T-helper 2 cell treated with Interferon-gamma antibody and Interleukin-4, amounts not matched to agents 5 μg/mL and 100 μg/mL, for 36 hours (primary cell): ENCODE measurements around the gene CADPS.

Experiments used
- DNase-seq: peaks from one replicate; pipeline ENCODE4 v3.0.0; 2021; ENCODE audit warnings: low spot score
- H3K27ac Mint-ChIP-seq: one replicate; pipeline ENCODE4 v1.8.0; 2021; ENCODE audit warnings: mild to moderate bottlenecking, mixed read lengths
- H3K27me3 Mint-ChIP-seq: one replicate; pipeline ENCODE4 v1.8.0; 2021; ENCODE audit warnings: low read depth, mixed read lengths
- H3K36me3 Mint-ChIP-seq: one replicate; pipeline ENCODE4 v1.8.0; 2021; ENCODE audit warnings: low read depth, mixed read lengths
- H3K4me1 Mint-ChIP-seq: one replicate; pipeline ENCODE4 v1.8.0; 2021; ENCODE audit warnings: low read depth, mixed read lengths
- H3K4me3 Mint-ChIP-seq: one replicate; pipeline ENCODE4 v1.8.0; 2022; ENCODE audit warnings: mild to moderate bottlenecking, moderate library complexity, mixed read lengths
- H3K9me3 Mint-ChIP-seq: one replicate; pipeline ENCODE4 v1.8.0; 2021; ENCODE audit warnings: mixed read lengths

CADPS gene

DNA sequence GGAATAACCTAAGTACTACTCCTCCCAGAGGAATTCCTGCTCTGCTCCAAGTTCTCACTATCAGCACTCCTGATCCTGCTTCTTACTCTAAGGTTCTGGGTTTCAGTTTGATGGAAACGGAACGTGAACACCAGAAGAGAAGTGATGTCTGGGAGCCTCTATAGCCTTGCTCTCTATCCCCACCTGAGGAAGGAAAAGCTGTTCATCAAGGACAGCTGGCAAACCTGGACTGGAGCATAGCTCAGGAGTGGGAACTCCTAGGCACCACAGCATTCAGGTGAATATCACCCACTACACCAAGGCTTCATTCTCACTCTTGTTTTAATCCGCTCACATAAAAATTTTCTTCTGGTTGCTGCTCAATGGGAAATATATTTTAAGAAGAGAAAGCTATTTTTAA is 13.0 kb upstream of the CADPS start:
- Mint-ChIP-seq H3K4me3 (no peak overlapping the region), H3K27ac (no peak overlapping the region), H3K36me3 (no peaks in the 10 kb centered on the region), H3K9me3 (no peaks in the 10 kb centered on the region), H3K27me3 (no peaks in the 10 kb centered on the region), H3K4me1 (no peaks in the 10 kb centered on the region)
- no peak for DNase-seq

DNA sequence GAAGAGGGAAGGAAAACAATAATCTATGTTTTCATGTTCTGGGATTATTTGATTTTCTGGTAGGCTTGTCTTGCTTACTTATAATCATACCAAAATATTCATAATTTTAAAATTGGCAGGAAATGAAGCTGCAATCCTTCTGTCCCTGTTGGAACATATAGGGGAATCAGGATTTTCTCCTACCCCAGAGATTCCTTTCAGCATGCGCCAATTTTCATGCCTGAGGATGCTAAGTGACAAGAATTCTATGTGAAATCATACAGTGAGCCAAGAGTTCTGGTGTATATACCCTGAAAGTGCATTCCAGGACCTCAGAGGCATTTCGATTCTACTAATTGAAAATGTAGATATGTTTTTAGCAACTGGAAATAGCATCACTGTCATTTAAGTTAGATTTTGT is 9.9 kb upstream of the CADPS start:
- Mint-ChIP-seq H3K4me1 (no peaks in the 10 kb centered on the region), H3K27me3 (no peaks in the 10 kb centered on the region), H3K27ac (no peak overlapping the region), H3K4me3 (no peak overlapping the region), H3K9me3 (no peaks in the 10 kb centered on the region), H3K36me3 (no peaks in the 10 kb centered on the region)
- DNase-seq: no peak

DNA sequence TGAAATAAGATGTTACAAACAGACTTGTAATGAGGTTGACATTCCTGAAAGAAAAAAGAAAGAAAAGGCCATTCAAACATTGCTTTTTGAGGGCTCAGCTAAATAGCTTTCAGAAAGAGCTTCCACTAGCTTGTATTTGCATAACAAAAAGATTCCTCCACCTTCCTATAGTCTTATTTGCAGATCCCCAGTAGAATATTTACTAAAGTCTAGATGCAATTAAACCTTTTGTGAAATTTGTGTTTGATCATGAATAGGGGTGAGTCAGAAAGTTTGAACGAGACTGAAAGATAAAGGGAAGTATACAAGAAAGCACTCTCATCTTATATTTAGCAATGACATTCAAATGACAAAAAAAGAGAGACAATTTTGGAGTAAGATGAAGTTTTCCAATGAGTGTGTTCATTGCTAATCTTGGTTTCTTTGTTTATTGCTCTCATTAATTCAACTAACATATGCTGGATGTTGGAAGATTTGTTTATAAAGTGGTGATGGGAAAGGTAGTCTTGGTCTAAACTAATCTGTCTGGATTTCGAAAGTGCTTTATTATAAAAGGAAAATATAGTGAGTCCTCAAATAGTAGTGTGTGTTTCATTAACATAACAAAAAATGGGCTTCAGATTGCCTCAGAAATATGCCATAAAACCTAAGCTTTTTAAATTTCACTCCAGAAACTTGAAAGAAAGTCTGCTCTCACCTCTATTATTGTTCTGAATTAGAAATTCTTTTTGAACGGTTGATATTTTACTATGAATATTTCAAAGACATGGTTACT is 9.1 kb upstream of the CADPS start:
- Mint-ChIP-seq H3K4me1 (no peaks in the 10 kb centered on the region), H3K9me3 (no peaks in the 10 kb centered on the region), H3K36me3 (no peaks in the 10 kb centered on the region), H3K4me3 (no peak overlapping the region), H3K27ac (no peak overlapping the region), H3K27me3 (no peaks in the 10 kb centered on the region)
- no peak for DNase-seq

DNA sequence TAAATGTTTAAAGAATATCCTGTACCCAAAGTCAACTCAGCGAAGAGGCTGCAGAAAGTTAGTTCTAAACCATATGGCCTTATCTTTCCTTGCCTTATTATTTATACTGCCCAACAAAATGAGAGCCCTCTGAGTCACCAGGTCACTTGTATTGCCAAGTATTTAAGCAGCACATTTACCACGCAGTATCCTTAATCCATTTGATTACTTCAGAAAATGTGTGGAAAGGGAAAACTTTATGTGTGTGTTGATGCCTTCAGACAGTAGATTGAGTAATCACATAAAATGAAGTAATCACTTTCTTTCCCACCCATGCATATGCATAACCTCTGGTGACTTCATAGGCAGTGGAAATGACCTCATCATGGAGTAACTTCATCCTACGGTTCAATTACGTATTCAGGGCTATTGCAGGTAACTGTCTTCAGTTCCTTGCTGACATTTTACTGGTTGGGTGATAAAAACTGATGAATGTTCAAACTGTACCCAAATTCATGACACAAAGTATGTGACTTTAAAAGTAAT is 7.5 kb upstream of the CADPS start:
- Mint-ChIP-seq H3K27me3 (peaks cover under 1% of the 10 kb centered on the region), H3K9me3 (no peaks in the 10 kb centered on the region), H3K4me1 (no peaks in the 10 kb centered on the region), H3K27ac (no peak overlapping the region), H3K4me3 (no peak overlapping the region), H3K36me3 (no peaks in the 10 kb centered on the region)
- DNase-seq: no peak

DNA sequence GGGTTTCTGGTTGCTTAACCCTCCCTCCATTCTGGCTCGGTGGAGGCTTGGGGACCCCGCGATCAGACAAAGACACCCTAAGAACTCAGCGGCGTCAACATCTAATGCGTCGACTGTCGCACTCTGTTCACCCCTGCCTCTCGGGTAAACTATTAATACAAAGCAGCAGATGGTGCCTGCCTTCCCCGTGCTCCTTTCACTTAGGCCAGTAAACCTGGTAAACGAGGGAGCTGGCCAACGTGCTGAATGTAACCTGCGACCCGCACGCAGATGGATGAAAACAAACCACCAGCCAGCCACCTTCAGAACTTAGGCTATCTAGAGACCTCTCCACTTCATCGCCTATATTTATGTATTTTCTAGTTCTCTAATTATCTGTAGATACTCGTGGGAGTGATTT is 848 bp upstream of the CADPS start:
- DNase-seq: no peak
- Mint-ChIP-seq H3K4me3 (no peak overlapping the region), H3K4me1 (no peaks in the 10 kb centered on the region), H3K9me3 (no peaks in the 10 kb centered on the region), H3K36me3 (no peaks in the 10 kb centered on the region), H3K27ac (no peak overlapping the region), H3K27me3 (peaks cover 39% of the 10 kb centered on the region)

DNA sequence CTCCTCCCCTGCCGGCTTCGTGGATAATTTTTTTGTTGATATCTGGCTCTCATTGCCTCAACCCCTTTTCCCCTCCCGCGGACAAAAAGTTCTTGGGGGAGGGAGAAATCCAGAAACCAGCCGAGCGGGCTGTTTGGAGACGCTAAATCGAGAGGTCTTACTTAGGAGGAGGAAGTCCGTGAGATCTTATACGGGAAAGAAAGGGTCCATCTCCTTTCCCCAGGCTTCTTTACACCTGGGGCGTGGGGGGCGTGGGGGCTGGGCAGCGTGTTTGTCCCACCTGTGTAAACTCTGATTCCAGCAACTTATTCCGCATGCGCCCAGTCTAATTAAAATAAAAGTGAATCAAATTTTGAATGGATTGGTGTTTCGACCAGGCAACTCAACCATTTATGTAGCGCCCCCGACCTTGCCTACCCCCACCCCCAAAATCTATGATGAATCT is 364 bp upstream of the CADPS start:
- no peak overlapping the region for H3K27ac Mint-ChIP-seq
- DNase-seq: no peak
- no peaks in the 10 kb centered on the region for H3K9me3 Mint-ChIP-seq
- no peaks in the 10 kb centered on the region for H3K4me1 Mint-ChIP-seq
- H3K36me3 Mint-ChIP-seq: no peaks in the 10 kb centered on the region
- peaks cover 39% of the 10 kb centered on the region for H3K27me3 Mint-ChIP-seq
- no peak overlapping the region for H3K4me3 Mint-ChIP-seq

DNA sequence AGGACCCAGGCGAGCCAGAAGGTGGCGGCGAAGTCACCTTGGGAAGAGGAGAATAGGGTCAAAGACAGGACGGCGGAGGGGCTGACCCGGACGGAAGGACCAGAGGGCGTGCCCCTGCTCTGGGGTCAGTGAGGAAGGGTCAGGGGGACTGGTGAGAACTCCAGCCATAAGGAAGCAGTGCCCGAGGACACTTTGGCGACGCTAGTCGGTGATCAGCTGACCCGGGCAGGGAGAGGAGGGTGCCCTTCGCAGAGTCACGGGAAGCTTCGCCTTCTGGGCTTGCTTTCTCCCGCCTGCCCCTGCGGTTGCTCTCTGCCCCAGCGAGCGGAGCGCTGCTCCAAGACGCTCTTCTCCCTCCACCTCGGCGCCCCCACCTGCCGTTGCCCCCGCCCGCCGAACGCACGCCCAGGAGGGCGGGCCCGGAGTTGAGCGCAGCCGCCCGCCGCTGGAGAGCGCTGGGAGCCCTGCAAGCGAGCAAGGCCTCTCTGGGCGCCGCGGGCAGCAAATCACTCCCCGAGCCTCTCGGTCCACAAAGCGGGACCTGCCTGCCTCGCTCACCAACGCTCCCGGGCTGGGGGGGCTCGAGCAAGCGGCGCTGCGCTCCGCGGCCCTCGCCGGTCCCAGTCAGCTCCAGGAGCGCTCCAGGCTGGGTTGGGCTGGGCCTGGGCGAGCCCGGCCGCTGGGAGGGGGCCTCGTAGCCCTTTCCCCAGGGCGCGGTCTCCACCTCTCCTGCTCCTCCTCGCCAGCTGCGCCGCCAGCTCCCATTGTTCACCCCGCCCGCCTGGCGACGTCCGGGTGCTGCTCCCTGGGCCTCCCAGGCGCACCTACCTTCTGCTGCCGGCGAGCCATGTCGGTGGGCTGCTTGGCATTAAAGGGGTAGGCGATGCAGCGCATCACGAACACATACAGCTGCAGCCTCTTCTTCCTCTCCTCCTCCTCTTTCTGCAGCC is 1.2 kb downstream of the CADPS start:
- Mint-ChIP-seq H3K4me1 (no peaks in the 10 kb centered on the region), H3K9me3 (no peaks in the 10 kb centered on the region), H3K27me3 (peaks cover 39% of the 10 kb centered on the region), H3K27ac (no peak overlapping the region), H3K4me3 (no peak overlapping the region), H3K36me3 (no peaks in the 10 kb centered on the region)
- DNase-seq: no peak

DNA sequence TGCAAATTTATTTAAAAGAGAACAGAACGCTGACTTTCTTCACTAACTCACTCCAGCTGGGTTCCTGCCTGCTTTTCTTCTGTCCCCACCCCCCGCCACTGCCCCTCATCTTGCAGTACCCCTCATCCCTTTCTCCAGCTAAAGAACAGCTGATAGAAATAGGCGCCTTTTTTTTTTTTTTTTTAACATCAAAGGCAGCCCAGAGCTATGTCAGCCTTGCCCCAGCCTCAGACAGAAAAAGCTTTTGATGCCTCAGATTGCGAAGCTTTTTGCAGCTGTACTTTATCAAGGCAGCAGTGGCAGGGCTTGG is 1.8 kb downstream of the CADPS start:
- no peak overlapping the region for H3K4me3 Mint-ChIP-seq
- peaks cover 39% of the 10 kb centered on the region for H3K27me3 Mint-ChIP-seq
- no peak overlapping the region for H3K27ac Mint-ChIP-seq
- no peaks in the 10 kb centered on the region for H3K9me3 Mint-ChIP-seq
- no peaks in the 10 kb centered on the region for H3K36me3 Mint-ChIP-seq
- no peaks in the 10 kb centered on the region for H3K4me1 Mint-ChIP-seq
- DNase-seq: no peak

DNA sequence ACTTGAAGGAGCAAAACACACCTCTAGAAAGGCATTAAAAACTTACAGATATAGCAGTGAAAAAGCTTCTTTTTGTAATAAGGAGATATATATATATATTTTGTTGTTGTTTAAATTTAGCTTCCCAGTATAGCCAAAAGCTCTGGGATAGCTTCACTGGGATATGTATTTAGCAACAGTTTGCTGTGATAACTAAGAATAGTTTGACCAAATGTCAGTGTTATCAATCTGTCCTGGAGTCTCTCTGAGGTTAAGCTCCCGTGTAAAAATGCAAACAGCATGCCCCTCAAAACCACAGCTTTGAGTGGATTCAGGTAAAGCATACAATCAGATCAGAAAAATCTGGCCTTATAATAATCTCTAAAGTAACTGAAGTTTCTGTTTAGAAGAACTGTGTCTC is 2.9 kb downstream of the CADPS start:
- Mint-ChIP-seq H3K9me3 (no peaks in the 10 kb centered on the region), H3K36me3 (no peaks in the 10 kb centered on the region), H3K4me3 (no peak overlapping the region), H3K4me1 (no peaks in the 10 kb centered on the region), H3K27me3 (peaks cover 36% of the 10 kb centered on the region), H3K27ac (no peak overlapping the region)
- DNase-seq: no peak

DNA sequence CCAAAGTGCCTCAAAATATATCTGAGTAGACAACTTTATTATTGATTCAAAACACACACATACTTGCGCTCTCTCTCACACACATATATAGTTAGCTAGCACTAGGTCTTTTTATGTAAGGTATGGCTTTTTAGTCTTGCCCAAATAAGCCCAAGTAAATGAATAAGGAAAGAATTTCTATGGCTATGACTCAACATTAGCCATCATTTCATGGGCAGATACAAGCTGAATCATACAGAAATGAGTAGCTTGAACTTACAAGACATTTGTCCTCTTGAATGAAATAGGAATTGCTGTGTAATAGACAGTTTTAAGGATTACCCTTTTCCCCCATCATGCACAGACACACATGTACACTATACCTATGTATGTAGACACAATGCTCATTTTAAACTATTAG is 4.9 kb downstream of the CADPS start:
- Mint-ChIP-seq H3K27me3 (peaks cover 19% of the 10 kb centered on the region), H3K4me3 (no peak overlapping the region), H3K27ac (no peak overlapping the region), H3K9me3 (no peaks in the 10 kb centered on the region), H3K36me3 (no peaks in the 10 kb centered on the region), H3K4me1 (no peaks in the 10 kb centered on the region)
- DNase-seq: no peak

DNA sequence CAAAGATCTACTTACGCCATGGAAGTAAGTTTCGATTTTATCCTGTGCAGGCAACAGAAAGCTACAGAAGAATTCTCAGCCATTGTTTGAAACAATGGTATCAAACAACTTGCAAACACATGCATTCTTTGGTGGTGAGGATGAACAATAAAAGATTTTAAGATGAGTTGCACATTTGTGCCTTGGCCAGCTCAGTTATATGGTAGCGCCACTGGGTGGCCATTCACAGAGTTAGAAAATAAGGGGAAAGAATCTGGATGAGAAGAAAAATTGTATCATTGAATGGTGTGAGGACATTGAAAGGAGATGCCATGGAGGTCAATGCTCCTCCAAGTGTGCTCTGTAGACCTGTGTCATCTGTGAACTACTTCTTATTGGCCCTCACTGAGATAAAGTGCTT is 11.6 kb downstream of the CADPS start:
- no peak overlapping the region for H3K4me3 Mint-ChIP-seq
- H3K27me3 Mint-ChIP-seq: no peaks in the 10 kb centered on the region
- H3K27ac Mint-ChIP-seq: no peak overlapping the region
- no peaks in the 10 kb centered on the region for H3K9me3 Mint-ChIP-seq
- DNase-seq: no peak
- H3K36me3 Mint-ChIP-seq: no peaks in the 10 kb centered on the region
- H3K4me1 Mint-ChIP-seq: no peaks in the 10 kb centered on the region

DNA sequence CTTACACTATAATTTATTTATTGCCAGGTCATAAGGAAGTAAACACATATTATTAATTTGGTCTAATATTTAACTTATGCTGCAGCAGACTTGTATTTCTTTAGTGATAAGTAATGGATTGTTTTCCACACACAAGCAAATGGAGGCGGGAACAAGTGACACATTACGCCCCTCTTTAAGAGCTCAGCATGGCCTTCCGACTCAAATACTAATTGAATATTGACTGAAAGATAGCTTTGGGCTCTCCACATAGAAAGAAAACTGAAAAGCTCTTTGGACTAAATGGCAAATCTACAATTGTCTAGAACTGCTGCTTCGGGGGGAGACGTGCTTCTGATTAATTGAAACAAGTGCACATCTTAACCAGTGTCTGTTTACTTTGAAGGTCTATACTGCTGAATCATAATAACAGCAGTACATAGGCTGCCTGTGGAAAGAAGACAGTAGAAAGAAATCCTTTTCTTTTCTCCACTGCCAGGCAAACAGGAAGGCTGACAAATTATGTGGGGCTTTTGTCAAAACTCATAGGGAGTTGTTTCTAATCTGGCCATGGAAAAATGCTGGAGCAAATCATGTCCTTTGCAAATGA is 15.9 kb downstream of the CADPS start:
- Mint-ChIP-seq H3K4me1 (no peaks in the 10 kb centered on the region), H3K9me3 (no peaks in the 10 kb centered on the region), H3K4me3 (no peak overlapping the region), H3K36me3 (no peaks in the 10 kb centered on the region), H3K27ac (no peak overlapping the region), H3K27me3 (no peaks in the 10 kb centered on the region)
- no peak for DNase-seq

DNA sequence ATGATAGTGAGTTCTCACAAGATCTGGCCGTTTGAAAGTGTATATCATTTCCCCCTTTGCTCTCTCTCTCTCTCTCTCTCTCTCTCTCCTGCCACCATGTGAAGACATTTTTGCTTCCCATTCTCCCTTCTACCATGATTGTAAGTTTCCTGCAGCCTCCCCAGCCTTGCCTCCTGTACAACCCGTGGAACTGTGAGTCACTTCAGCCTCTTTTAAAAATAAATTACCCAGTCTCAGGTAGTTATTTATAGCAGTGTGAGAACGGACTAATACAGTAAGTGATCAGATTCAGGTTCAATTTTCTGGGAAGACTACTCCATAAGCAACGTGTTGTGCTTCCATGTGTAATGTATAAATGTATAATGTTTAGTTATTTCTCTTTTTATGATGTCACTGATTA is 29.2 kb downstream of the CADPS start:
- Mint-ChIP-seq H3K27ac (no peak overlapping the region), H3K36me3 (no peaks in the 10 kb centered on the region), H3K4me1 (no peaks in the 10 kb centered on the region)

DNA sequence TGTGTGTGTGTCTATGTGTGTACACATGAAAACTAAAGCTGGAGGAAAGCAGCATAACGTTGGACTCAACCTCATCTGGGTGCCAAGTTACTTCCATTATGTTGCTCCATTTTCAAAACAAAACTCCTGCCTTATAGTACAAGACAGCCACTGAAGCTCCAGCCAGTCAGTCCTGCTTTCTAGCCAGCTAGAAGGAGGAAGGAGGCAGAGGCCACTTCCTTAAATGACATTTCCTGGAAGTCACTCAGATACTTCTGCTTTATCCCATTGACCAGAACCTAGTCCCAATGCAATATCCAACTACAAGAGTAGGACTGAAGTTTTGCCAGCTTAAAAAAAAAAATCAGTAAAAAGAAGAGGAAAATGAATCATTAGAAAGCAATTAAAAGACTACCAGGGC is 31.7 kb downstream of the CADPS start:
- H3K27me3 Mint-ChIP-seq: no peaks in the 10 kb centered on the region
- H3K4me1 Mint-ChIP-seq: no peaks in the 10 kb centered on the region

More for the DNA sequence above, 29.2 kb downstream of the CADPS start:
- H3K9me3 Mint-ChIP-seq: no peaks in the 10 kb centered on the region
- no peak overlapping the region for H3K4me3 Mint-ChIP-seq
- DNase-seq: no peak
- no peaks in the 10 kb centered on the region for H3K27me3 Mint-ChIP-seq

More for the DNA sequence above, 31.7 kb downstream of the CADPS start:
- DNase-seq: no peak
- Mint-ChIP-seq H3K9me3 (no peaks in the 10 kb centered on the region), H3K36me3 (no peaks in the 10 kb centered on the region), H3K4me3 (no peak overlapping the region), H3K27ac (no peak overlapping the region)
